Measurements from ENCODE around the gene PARD6B.

GRCh38 chr20:50690650-50691572, 40.5 kb upstream of the PARD6B start, which contains the start of gene RIPOR3:
- TF ChIP-seq EGR1 (IDR thresholded peaks at IDR 0.05; ENCODE audit: low read depth) (no peak), RAD21 (IDR thresholded peaks at IDR 0.05; ENCODE audit: low read depth) (no peak), POLR2A (IDR thresholded peaks at IDR 0.05; ENCODE audit: borderline replicate concordance, extremely low read depth, insufficient read depth, insufficient read length) (no peak), ZNF274 (IDR thresholded peaks at IDR 0.05; ENCODE audit: low read depth, low read length) (no peak), CTCF (IDR thresholded peaks at IDR 0.05 in 2 of 3, conservative IDR thresholded peaks at IDR 0.05 in 1 of 3; ENCODE audit: borderline replicate concordance in 1 of 3, insufficient read depth in 1 of 3, low read depth in 2 of 3, low read length in 2 of 3) (no peak), REST (IDR thresholded peaks at IDR 0.05; ENCODE audit: low read depth) (no peak), ZFX (IDR thresholded peaks at IDR 0.05) (no peak)
- TF ChIP-seq, protein P1, sequence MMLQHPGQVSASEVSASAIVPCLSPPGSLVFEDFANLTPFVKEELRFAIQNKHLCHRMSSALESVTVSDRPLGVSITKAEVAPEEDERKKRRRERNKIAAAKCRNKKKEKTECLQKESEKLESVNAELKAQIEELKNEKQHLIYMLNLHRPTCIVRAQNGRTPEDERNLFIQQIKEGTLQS (IDR thresholded peaks at IDR 0.05): no peak

All from HCT116 (cell line).